Keratinocyte (primary cell): ENCODE data around the gene TENT4B. TPM values are rescaled to one million over a fixed set of nuclear protein-coding genes. Genes with fewer than 3 reads are reported as not detected.

ENCODE experiments used
- DNase-seq: peaks from one replicate; pipeline ENCODE4 v3.0.0-alpha.2; 2011; ENCODE audit warnings: low read depth, missing footprints, low spot score
- FAIRE-seq: peaks from 2 replicates; lab custom pipeline; 2011; peaks lifted over from hg19 to GRCh38; lab: Jason Lieb, UNC
- H2AFZ ChIP-seq: 2 replicates; pipeline ENCODE4 v1.6.0; 2012; ENCODE audit warnings: low read length, control low read depth, inconsistent platforms; ENCODE audit not compliant: control insufficient read depth
- H3K27ac ChIP-seq: 2 replicates; pipeline ENCODE4 v1.5.1; 2011; ENCODE audit warnings: low read length; ENCODE audit not compliant: control insufficient read depth, insufficient read depth
- H3K27me3 ChIP-seq: 3 replicates; pipeline ENCODE4 v1.6.0; 2011; ENCODE audit warnings: low read length; ENCODE audit not compliant: control insufficient read depth, insufficient read depth; ENCODE audit errors: extremely low read depth
- H3K36me3 ChIP-seq, 2 experiments: 2 replicates in 1 of 2; 3 replicates in 1 of 2; pipeline ENCODE4 v1.5.1; 2011; ENCODE audit warnings: low read length in 2 of 2, mild to moderate bottlenecking in 1 of 2; ENCODE audit not compliant: control insufficient read depth in 2 of 2, insufficient read depth in 2 of 2; ENCODE audit errors: extremely low read depth in 1 of 2
- H3K4me1 ChIP-seq: 3 replicates; pipeline ENCODE4 v1.5.1; 2011; ENCODE audit warnings: low read length; ENCODE audit not compliant: control insufficient read depth, insufficient read depth; ENCODE audit errors: extremely low read depth
- H3K4me2 ChIP-seq: 3 replicates; pipeline ENCODE4 v1.6.0; 2011; ENCODE audit warnings: low read depth, low read length; ENCODE audit not compliant: control insufficient read depth, insufficient read depth; ENCODE audit errors: extremely low read depth
- H3K4me3 ChIP-seq, 3 experiments: fragments of 200-600 bp in 1 of 3; sonication (generic) in 1 of 3; 2 replicates in 2 of 3; 3 replicates in 1 of 3; pipeline ENCODE4 v1.5.1; 2011 to 2016; ENCODE audit warnings: low read length in 3 of 3, mild to moderate bottlenecking in 3 of 3, control low read depth in 2 of 3, inconsistent platforms in 1 of 3, low read depth in 1 of 3, mixed read lengths in 1 of 3, mixed run types in 1 of 3, moderate library complexity in 1 of 3; ENCODE audit not compliant: control insufficient read depth in 2 of 3, insufficient read depth in 2 of 3; ENCODE audit errors: extremely low read depth in 1 of 3
- H3K79me2 ChIP-seq: 2 replicates; pipeline ENCODE4 v1.6.0; 2012; ENCODE audit warnings: low read length; ENCODE audit not compliant: control insufficient read depth, insufficient read depth
- H3K9ac ChIP-seq: 3 replicates; pipeline ENCODE4 v1.6.0; 2011; ENCODE audit warnings: low read length; ENCODE audit not compliant: control insufficient read depth, insufficient read depth; ENCODE audit errors: extremely low read depth
- H3K9me1 ChIP-seq: 3 replicates; pipeline ENCODE4 v1.6.0; 2011; ENCODE audit warnings: low read length; ENCODE audit not compliant: control insufficient read depth, insufficient read depth; ENCODE audit errors: extremely low read depth
- H3K9me3 ChIP-seq: 2 replicates; pipeline ENCODE4 v1.5.1; 2012; ENCODE audit warnings: low read depth, low read length; ENCODE audit not compliant: control insufficient read depth
- H4K20me1 ChIP-seq: 3 replicates; pipeline ENCODE4 v1.6.0; 2011; ENCODE audit warnings: low read length; ENCODE audit not compliant: control insufficient read depth, insufficient read depth; ENCODE audit errors: extremely low read depth
- EZH2 ChIP-seq: IDR thresholded peaks from one replicate; pipeline ENCODE4 v1.6.1; 2012; ENCODE audit warnings: inconsistent platforms, mild to moderate bottlenecking, low read length, moderate library complexity
- dilution Hi-C: fragments of 300-500 bp; cut with MboI; formaldehyde crosslinking; loops from one replicate; pipeline ENCODE4 v1.7.0; 2020; ENCODE audit warnings: low sequenced_read_pairs; ENCODE audit not compliant: extremely low pct_ligation_motif_present
- polyA plus RNA-seq, 5 experiments: library from polyadenylated mRNA; depleted of rRNA in 3 of 5; stranded (reverse) in 3 of 5; stranded (forward) in 1 of 5; unstranded in 1 of 5; fragments of >200 nt; gene quantifications; 1 replicate in 1 of 5; 2 replicates in 3 of 5; 3 replicates in 1 of 5; pipeline versions ENCODE4 v1.2.1 to v1.2.3, GENCODE V29; 2011 to 2012; ENCODE audit warnings: missing spikeins in 2 of 5, low read depth in 1 of 5, low replicate concordance in 1 of 5
- TF ChIP-seq, protein P1 (sequence below), 3 experiments: IDR thresholded peaks in 1 of 3; conservative IDR thresholded peaks in 1 of 3; optimal IDR thresholded peaks in 1 of 3; 2 replicates in 2 of 3; 3 replicates in 1 of 3; pipeline versions ENCODE3 to v1.5.1; 2011; ENCODE audit warnings: low read length in 3 of 3, mild to moderate bottlenecking in 3 of 3, moderate library complexity in 2 of 3, control low read depth in 1 of 3, inconsistent platforms in 1 of 3; ENCODE audit not compliant: insufficient read depth in 2 of 3; ENCODE audit errors: extremely low read depth in 1 of 3

Gene TENT4B
- polyA plus RNA-seq, 1 donor (not counting 4 experiments of a cell fraction or from before 2014, with no cell fraction given), result 14.8 TPM

DNA sequence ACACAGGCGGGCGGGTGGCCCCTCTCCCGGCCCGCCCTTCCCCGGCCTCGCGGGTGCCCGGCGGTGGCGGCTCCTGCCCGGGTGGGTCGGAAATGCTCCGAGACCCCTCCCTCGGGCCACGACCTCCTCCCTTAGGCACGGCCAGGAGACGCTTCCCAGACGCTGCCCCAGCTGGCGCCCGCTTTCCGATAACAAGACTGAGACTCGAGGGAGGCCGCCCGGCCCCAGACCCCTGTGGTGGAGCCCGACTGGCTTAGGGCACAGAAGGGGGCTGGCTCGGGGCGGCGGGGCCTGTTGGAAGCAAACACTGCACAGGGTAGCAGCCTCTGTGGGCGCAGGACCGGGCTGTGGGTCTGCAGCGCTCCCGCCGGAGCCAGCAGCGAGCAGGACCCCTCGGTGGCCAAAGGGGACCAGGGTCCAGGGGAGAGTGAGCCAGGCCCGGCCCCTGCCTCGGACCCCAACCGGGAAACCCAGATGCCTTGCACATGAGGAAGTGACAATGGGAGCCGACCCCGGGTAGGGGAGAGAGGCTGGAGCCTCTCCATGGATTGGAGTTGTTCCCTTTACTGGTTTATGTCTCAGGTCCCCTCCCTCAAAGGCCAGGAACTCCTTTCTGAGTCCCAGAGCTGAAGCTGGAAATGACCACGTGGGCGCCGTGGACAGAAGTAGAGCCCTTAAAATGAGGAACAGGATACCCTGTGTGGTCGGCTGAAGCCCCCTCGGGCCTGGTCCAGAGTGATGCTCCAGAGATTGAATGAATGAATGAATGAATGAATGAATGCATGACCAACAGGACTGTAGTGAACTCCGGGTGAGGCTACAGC, 93.4 kb downstream of the TENT4B start:
- Histone ChIP-seq H3K9ac (peak overlapping the region; percentile 76), H4K20me1 (no peaks in the 10 kb centered on the region), H3K9me1 (peaks cover 3% of the 10 kb centered on the region), H3K9me3 (no peaks in the 10 kb centered on the region), H3K27ac (no peak overlapping the region), H3K4me1 (peaks cover 22% of the 10 kb centered on the region), H3K4me2 (peak overlapping the region; percentile 69), H3K36me3 (no peaks in the 10 kb centered on the region), H3K27me3 (no peaks in the 10 kb centered on the region), H3K79me2 (no peaks in the 10 kb centered on the region), H3K4me3 (peak overlapping the region; percentile 56 to 67 (median 59)), H2AFZ (peak overlapping the region; percentile 36)
- dilution Hi-C loops, result no loop called here
- no peak for TF ChIP-seq EZH2
- TF ChIP-seq, protein P1, sequence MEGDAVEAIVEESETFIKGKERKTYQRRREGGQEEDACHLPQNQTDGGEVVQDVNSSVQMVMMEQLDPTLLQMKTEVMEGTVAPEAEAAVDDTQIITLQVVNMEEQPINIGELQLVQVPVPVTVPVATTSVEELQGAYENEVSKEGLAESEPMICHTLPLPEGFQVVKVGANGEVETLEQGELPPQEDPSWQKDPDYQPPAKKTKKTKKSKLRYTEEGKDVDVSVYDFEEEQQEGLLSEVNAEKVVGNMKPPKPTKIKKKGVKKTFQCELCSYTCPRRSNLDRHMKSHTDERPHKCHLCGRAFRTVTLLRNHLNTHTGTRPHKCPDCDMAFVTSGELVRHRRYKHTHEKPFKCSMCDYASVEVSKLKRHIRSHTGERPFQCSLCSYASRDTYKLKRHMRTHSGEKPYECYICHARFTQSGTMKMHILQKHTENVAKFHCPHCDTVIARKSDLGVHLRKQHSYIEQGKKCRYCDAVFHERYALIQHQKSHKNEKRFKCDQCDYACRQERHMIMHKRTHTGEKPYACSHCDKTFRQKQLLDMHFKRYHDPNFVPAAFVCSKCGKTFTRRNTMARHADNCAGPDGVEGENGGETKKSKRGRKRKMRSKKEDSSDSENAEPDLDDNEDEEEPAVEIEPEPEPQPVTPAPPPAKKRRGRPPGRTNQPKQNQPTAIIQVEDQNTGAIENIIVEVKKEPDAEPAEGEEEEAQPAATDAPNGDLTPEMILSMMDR (optimal IDR thresholded peaks at IDR 0.05 in 1 of 3, IDR thresholded peaks at IDR 0.05 in 1 of 3, conservative IDR thresholded peaks at IDR 0.05 in 1 of 3; ENCODE audit: extremely low read depth in 1 of 3, insufficient read depth in 2 of 3, low read length in 3 of 3), result no peak
- no peak for FAIRE-seq
- no peak for DNase-seq

DNA sequence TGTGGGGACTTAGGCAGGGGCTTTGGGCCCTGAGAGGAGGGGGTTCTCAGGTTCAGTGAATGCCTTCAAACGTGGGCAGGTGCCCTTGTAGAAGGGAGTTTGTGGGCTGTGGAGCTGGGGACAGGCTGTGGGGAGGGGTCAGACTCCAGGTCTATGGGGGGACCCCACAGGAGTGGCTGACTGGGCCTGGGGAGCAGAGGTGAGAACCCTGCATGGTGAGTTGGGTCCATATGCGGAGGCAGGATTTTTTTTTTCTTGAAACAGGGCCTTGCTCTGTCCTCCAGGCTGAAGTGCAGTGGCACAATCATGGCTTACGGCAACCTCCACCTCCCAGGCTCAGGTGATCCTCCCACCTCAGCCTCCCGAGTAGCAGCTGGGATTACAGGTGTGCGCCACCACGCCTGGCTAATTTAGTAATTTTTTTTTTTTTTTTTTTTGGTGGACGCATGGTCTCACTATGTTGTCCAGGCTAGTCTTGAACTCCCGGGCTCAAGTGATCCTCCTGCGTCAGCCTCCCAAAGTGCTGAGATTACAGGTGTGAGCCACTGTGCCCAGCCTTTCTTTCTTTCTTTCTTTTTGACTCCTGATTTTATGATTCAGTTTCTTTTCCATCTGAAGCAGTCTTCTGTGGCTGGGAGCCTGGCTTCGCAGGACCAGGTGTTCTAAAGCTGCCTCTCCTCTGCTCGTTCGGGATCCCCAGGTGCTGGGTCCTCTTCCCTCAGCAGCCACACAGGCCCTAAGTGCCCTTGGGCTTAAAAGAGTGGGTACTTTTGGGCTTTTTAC, 94.2 kb downstream of the TENT4B start:
- no peak for DNase-seq
- no peaks in the 10 kb centered on the region for H3K79me2 ChIP-seq
- dilution Hi-C loops, result no loop called here
- TF ChIP-seq, protein P1 (optimal IDR thresholded peaks at IDR 0.05 in 1 of 3, IDR thresholded peaks at IDR 0.05 in 1 of 3, conservative IDR thresholded peaks at IDR 0.05 in 1 of 3; ENCODE audit: extremely low read depth in 1 of 3, insufficient read depth in 2 of 3, low read length in 3 of 3), result no peak
- TF ChIP-seq EZH2, result no peak
- H3K9me3 ChIP-seq, result no peaks in the 10 kb centered on the region
- H3K36me3 ChIP-seq, result no peaks in the 10 kb centered on the region
- peak overlapping the region in 1 of 3 experiments; percentile 67 for H3K4me3 ChIP-seq
- H4K20me1 ChIP-seq, result no peaks in the 10 kb centered on the region
- no peak overlapping the region for H3K27ac ChIP-seq
- no peak for FAIRE-seq
- H3K4me1 ChIP-seq, result peaks cover 22% of the 10 kb centered on the region
- H3K4me2 ChIP-seq, result peak overlapping the region; percentile 69
- peaks cover 3% of the 10 kb centered on the region for H3K9me1 ChIP-seq
- no peak overlapping the region for H3K9ac ChIP-seq
- H2AFZ ChIP-seq, result no peak overlapping the region
- H3K27me3 ChIP-seq, result no peaks in the 10 kb centered on the region
